ENCODE measurements around the gene CAPN14. TPM values are rescaled to one million over a fixed set of nuclear protein-coding genes. Genes with fewer than 3 reads are reported as not detected.

The CAPN14 gene
- total RNA-seq, 4 donors from 2014 or later: under 0.01 to 0.29 (median 0.14) TPM; not detected in 1

DNA sequence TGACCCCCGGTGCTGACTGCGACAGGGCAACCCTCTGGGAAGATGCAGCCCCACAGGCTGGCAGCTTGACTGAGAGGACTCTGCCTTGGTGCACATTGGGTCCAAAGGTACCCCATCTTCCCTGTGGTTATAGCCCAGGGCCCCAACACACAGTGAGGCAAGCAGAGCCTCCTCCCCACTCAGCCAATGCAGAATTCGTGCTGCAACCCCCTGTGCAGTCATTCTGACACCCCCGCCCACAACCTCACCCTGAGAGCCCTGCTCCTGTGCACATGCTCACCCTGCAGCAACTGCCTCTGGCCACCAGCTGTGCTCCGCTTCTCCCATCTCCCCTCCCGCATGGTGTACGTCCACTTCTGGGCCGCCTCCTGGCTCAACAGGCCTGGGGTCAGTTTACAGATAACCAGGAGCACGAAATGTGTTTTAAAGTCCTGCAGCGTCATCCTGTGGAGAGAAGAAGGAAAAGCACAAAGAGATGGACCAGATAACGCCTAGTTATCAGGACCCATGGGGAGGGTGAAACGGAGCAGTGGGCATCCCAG lies 24.4 kb downstream of the CAPN14 start:
- Histone ChIP-seq H3K4me3 (no peak overlapping the region), H3K27ac (no peak overlapping the region)
- intact Hi-C loops (cut with DNase I; ENCODE audit: low total_unique reads): no loop called here

DNA sequence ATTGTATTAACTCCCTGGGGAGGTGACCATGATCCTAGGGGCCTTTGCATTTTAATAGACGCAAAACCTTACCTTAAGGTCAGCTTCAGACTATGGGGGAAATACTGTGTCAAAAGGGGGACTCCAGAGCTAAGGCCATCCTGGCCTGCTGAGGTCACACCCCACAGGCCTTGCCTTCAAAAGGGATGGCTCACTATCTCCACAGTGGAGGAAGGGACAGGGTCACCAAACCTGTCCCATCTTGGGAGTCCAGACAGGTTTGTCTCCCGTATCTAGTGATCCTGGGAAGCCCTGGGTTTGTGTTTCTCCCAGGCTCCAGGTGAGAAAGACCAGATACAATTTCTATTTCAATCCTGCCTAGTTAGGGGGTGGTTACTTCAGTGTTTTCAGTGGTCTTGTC lies 24.9 kb downstream of the CAPN14 start:
- H3K27me3 ChIP-seq: no peaks in the 10 kb centered on the region
- no peak for DNase-seq
- no peak for TF ChIP-seq POLR2A (IDR thresholded peaks at IDR 0.05)
- TF ChIP-seq, protein P1, sequence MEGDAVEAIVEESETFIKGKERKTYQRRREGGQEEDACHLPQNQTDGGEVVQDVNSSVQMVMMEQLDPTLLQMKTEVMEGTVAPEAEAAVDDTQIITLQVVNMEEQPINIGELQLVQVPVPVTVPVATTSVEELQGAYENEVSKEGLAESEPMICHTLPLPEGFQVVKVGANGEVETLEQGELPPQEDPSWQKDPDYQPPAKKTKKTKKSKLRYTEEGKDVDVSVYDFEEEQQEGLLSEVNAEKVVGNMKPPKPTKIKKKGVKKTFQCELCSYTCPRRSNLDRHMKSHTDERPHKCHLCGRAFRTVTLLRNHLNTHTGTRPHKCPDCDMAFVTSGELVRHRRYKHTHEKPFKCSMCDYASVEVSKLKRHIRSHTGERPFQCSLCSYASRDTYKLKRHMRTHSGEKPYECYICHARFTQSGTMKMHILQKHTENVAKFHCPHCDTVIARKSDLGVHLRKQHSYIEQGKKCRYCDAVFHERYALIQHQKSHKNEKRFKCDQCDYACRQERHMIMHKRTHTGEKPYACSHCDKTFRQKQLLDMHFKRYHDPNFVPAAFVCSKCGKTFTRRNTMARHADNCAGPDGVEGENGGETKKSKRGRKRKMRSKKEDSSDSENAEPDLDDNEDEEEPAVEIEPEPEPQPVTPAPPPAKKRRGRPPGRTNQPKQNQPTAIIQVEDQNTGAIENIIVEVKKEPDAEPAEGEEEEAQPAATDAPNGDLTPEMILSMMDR (IDR thresholded peaks at IDR 0.05): no peak

More for the DNA sequence above, 24.4 kb downstream of the CAPN14 start:
- TF ChIP-seq, protein P1 (IDR thresholded peaks at IDR 0.05): no peak
- TF ChIP-seq POLR2A (IDR thresholded peaks at IDR 0.05): no peak
- Histone ChIP-seq H3K36me3 (no peaks in the 10 kb centered on the region), H3K4me1 (no peaks in the 10 kb centered on the region), H3K9me3 (no peaks in the 10 kb centered on the region), H3K27me3 (no peaks in the 10 kb centered on the region)
- no peak for DNase-seq

DNA sequence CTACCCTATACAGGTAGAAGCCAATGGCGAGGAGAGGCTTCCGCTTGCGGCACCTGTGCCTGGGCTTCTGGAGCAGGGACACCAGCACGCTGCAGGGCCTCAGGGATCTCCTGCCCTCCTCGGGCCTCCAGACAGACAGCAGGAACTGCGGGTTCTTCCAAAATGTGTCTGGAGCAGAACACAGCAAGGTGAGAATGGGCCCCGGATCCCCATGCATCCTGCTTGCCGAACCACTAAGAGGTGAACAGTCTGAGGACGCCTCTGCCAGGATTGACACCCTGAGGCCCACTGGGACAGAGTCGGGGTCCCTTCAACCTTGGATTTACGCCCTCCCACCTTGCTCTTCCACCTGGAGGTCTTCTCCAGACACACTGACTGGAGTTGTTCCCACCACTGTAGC lies 25.4 kb downstream of the CAPN14 start:
- H3K36me3 ChIP-seq: no peaks in the 10 kb centered on the region
- no peaks in the 10 kb centered on the region for H3K4me1 ChIP-seq
- DNase-seq: no peak
- no peaks in the 10 kb centered on the region for H3K27me3 ChIP-seq
- TF ChIP-seq, protein P1 (IDR thresholded peaks at IDR 0.05): no peak
- TF ChIP-seq POLR2A (IDR thresholded peaks at IDR 0.05): no peak
- no peaks in the 10 kb centered on the region for H3K9me3 ChIP-seq
- intact Hi-C loops (cut with DNase I; ENCODE audit: low total_unique reads): no loop called here
- H3K27ac ChIP-seq: no peak overlapping the region
- H3K4me3 ChIP-seq: no peak overlapping the region

More for the DNA sequence above, 24.9 kb downstream of the CAPN14 start:
- H3K4me3 ChIP-seq: no peak overlapping the region
- no peaks in the 10 kb centered on the region for H3K9me3 ChIP-seq
- no peaks in the 10 kb centered on the region for H3K36me3 ChIP-seq
- no peak overlapping the region for H3K27ac ChIP-seq
- intact Hi-C loops (cut with DNase I; ENCODE audit: low total_unique reads): no loop called here
- H3K4me1 ChIP-seq: no peaks in the 10 kb centered on the region

DNA sequence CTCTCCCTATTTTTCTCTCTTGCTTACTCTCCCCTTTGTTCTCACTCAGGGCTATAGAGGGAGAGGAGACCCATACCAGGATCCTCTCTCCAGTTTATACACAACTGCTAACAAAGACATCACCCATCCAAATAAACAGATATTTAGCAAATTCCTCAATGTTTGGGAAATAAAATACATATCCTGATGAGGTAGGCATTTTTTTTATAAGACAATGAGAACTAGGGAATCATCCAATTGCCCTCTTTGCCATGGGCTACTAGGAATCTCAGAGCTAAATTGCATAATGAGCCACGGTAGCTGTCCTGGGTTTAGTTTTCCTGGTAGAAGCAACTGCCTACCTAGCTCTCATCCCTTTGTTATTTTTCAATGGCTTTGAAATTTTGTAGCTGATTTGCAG lies 27.1 kb downstream of the CAPN14 start:
- Histone ChIP-seq H3K4me1 (no peaks in the 10 kb centered on the region), H3K9me3 (no peaks in the 10 kb centered on the region), H3K27ac (no peak overlapping the region), H3K36me3 (no peaks in the 10 kb centered on the region), H3K27me3 (no peaks in the 10 kb centered on the region), H3K4me3 (no peak overlapping the region)
- intact Hi-C loops (cut with DNase I; ENCODE audit: low total_unique reads): no loop called here
- no peak for DNase-seq
- TF ChIP-seq, protein P1 (IDR thresholded peaks at IDR 0.05): no peak
- TF ChIP-seq POLR2A (IDR thresholded peaks at IDR 0.05): no peak

DNA sequence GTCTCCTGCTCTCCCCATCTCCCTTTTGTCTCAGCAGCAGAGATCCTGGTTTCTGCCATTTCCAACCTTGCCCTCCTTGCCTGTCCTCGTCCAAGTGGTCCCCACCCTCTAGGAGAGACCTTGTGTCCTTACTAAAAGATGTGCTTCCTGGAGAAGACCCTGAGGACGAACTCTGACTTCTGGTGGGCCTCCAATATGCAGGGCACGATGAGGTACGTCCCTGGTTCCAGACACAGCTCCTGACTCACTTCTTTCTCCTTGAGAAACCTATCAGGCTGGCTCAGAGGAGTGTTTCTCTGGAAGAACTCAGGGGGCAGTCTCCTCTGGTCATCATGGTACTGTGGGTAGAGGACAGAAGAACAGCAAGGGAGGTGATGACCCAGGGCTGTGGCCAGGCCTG lies 28.2 kb downstream of the CAPN14 start:
- Histone ChIP-seq H3K9me3 (no peaks in the 10 kb centered on the region), H3K27ac (no peak overlapping the region), H3K27me3 (no peaks in the 10 kb centered on the region), H3K4me3 (no peak overlapping the region), H3K36me3 (no peaks in the 10 kb centered on the region), H3K4me1 (no peaks in the 10 kb centered on the region)
- TF ChIP-seq, protein P1 (IDR thresholded peaks at IDR 0.05): no peak
- no peak for TF ChIP-seq POLR2A (IDR thresholded peaks at IDR 0.05)
- DNase-seq: no peak
- intact Hi-C loops (cut with DNase I; ENCODE audit: low total_unique reads): no loop called here

Measured in uterus (tissue), 4 donors.